GM18505 (cell line): ENCODE measurements around the gene LDLRAD2.
A peak's percentile ranks its signal among the peaks of the same experiment; 100 is the strongest.
"Not testable (repeated sequence)": the region's sequence is repeated elsewhere in the genome, so short reads cannot be mapped to it uniquely, and the experiment has no call there.

Experiments used
- ATAC-seq: cut with Tn5 transposase; IDR thresholded peaks from one replicate; pipeline ENCODE4 v1.9.1; 2021; ENCODE audit not compliant: unreplicated experiment
- POLR2A ChIP-seq: IDR thresholded peaks from 4 replicates; pipeline ENCODE4 v1.6.1; 2011; ENCODE audit warnings: borderline replicate concordance; ENCODE audit not compliant: insufficient read depth, insufficient read length; ENCODE audit errors: extremely low read depth

LDLRAD2 gene

DNA sequence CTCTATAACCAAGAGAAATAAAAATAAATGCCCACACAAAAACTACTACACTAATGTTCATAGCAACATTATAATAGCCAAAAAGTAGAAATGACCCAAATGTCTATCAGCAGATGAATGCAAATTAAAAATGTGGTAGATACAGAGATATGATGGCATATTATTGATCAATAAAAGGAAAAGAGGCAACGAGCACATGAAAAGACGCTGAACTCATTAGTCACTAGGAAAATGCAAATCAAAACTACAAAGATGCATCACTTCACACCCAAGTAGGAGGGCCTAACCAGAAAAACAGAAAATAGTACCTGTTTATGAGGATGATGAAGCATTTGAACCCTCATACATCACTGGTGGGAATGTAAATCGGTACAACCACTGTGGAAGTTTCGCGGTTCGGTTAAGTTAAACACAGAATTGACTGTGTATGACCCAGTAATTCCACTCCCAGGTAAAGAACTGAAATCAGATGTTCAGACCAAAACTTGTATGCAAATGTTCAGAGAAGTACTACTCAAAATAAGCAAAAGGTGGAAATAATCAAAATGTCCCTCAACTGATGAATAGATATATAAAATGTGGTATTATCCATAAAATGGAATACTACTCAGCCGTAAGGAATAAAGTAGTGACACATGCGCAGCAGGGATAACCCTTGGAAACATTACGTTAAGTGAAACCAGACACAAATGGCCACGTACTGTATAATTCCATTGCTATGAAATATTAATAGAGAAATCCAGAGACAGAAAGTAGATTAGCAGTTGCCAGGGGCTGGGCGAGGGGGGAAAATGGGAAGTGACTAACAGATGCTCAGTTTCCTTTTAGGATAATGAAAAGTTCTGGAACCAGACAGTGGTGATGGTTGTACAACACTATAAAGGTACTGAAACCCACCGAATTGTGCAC lies 32.2 kb upstream of the LDLRAD2 start:
- TF ChIP-seq POLR2A: no peak
- ATAC-seq: no peak

GRCh38 chr1:21781815-21782348 lies 30.2 kb upstream of the LDLRAD2 start:
- TF ChIP-seq POLR2A: no peak
- no peak for ATAC-seq

GRCh38 chr1:21782349-21782867 lies 29.7 kb upstream of the LDLRAD2 start:
- no peak for TF ChIP-seq POLR2A
- ATAC-seq: peak; percentile 21

DNA sequence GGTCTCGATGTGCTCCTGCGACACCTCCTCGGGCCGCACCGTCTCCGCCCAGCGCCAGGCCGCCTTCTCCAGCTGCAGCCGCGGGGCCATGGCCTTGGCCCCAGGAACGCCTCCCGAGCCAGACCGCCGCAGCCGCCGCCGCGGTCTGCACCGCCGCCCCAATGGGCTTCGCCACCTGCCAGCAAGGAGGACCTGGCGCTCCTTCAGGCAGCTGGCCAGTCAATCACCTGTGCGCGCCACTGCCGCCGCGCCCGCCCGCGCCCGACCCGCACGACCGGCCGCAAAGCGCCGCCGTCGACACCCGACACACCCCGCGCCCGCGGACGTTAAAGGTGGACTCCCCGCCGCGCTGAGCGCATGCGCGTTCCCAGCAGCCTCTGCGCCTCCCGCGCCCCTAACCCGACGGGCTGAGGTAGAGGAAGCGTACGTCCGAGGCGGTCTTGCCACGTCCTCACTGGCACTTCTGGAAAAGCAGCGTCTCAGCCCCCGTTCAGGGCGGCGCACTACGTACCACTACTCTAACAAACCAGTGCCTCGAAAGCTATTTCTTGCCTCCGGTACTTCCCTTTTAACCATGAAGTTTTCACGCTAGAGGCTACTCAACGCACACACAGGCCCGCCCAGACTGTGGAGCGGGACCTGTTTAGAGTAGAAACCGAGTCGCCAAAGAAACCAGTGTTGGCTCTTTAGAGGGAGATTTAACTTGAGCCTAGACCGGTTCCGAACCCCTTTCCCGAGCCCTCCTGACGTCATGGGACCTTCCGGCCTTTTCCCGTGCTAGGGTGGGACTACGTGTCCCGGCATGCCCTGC lies 29.0 kb upstream of the LDLRAD2 start, which contains the start of gene USP48:
Gene USP48, minus strand, starts transcription at position 282 of the 811 bp plus-strand sequence. Its CDS starts 192 bp downstream, at position 90.
- TF ChIP-seq POLR2A: peak; percentile 99
- peak; percentile 67 for ATAC-seq

DNA sequence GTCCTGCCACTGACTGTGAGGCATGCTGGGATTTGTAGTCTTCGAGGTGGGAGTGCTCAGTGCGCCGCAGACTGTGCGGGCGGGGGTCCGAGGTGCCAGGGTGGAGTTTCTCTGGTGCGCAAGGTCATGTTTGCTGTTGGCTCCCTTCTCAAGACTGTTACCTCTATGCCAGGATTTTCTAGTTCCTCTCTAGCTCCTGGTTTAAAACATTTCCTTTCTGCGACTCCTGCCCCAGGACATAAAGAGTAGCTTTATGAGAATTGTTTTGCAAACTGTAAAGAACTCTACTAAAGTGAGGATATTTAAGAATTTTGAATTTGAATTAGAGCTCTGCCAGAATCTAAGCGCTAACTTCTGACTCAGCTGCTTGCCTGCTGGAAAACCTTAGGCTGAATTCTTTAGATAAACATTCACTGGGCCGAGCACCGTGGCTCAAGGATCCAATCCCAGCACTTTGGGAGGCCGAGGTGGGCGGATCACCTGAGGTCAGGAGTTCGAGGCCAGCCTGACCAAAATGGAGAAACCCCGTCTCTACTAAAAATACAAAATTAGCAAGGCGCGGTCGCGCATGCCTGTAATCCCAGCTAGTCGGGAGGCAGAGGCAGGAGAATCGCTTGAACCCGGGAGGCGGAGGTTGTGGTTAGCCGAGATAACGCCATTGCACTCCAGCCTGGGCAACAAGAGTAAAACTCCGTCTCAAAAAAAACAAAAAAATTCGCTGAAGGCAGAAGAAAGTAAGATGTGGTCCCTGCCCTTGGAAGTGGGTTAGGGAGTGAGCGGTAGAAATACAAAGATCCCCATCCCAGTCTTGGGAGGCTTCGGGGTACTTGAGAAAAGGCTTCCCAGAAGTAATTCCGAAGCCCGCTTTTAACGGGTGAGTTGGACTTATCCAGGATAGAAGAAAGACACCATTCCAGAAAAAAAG lies 28.1 kb upstream of the LDLRAD2 start:
- no peak for TF ChIP-seq POLR2A
- ATAC-seq: no peak

- ATAC-seq: not testable (repeated sequence)
Measured at GRCh38 chr1:21785764-21786163, 26.3 kb upstream of the LDLRAD2 start.

- no peak for TF ChIP-seq POLR2A
- ATAC-seq: no peak
Measured at GRCh38 chr1:21786640-21787039, 25.4 kb upstream of the LDLRAD2 start.

DNA sequence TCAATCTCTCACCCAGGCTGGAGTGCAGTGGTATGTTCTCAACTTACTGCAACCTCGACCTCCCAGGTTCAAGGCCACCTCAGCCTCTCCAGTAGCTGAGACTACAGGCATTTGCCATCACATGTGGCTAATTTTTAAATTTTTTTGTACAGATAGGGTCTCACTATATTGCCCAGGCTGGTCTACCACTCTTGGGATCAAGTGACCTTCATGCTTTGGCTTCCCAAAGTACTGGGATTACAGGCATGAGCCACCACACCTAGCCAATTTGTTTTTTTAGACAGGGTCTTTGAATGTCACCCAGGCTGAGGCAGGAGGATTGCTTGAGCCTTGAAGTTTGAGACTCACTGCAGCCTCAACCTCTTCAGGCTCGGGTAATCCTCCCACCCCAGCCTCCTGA lies 19.0 kb upstream of the LDLRAD2 start:
- no peak for TF ChIP-seq POLR2A
- no peak for ATAC-seq

DNA sequence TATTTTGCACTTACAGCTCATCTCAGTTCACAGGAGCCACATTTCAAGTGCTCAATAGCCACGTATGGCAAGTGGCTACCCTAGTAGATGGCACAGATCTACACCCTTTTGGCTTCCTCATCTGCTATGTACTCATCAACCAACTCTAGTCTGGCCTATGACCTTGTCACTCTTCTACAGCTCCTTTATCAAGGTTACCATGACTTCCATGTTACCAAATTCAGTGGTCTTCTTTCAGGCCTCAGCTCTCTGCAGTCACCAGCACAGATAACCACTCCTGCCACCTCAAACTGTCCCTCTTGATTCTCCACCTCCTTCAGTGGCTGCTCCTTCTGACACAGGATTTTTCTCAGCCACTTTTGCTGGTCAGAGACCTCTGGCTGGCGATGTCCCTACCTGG lies 17.4 kb upstream of the LDLRAD2 start:
- TF ChIP-seq POLR2A: no peak
- ATAC-seq: no peak

DNA sequence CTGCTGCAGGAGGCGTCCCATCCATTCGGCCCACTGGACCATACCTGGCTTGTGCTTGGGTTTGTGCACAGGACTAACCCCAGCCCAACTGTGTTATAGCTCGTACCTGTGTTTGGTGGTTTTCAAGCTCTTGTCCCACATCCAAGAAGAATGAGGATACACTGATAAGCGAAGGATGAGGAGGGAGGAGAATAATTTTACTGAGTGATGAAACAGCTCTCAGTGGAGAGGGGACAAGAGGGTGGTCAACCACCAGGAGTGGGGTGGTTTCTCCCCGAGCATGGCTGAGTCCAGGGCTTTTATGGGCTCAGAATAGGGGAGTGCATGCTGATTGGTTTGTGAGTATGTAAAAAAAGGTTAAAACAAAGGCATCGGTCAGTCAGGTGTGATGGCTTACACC lies 17.0 kb upstream of the LDLRAD2 start:
- no peak for ATAC-seq
- TF ChIP-seq POLR2A: no peak

GRCh38 chr1:21799730-21800129 lies 12.3 kb upstream of the LDLRAD2 start:
- no peak for TF ChIP-seq POLR2A
- no peak for ATAC-seq

GRCh38 chr1:21801100-21801499 lies 11.0 kb upstream of the LDLRAD2 start:
- no peak for TF ChIP-seq POLR2A
- ATAC-seq: no peak
